CD14-positive monocyte (primary cell): ENCODE data around the gene CWC22. TPM values are rescaled to one million over a fixed set of nuclear protein-coding genes. Genes with fewer than 3 reads are reported as not detected.

ENCODE experiments used
- DNase-seq, 3 donors: peaks; one replicate each; pipeline ENCODE4 v3.0.0-alpha.2; 2011 to 2022
- H2AFZ ChIP-seq: 2 replicates; pipeline ENCODE4 v1.6.0; 2012; ENCODE audit warnings: mild to moderate bottlenecking, low read depth, low read length, inconsistent platforms; ENCODE audit not compliant: insufficient read depth, poor library complexity, severe bottlenecking
- H3K27ac ChIP-seq, 2 donors: 1 replicate in 1 of 2; 2 replicates in 1 of 2; pipeline ENCODE4 v1.5.1; 2012 to 2013; ENCODE audit warnings: low read length in 2 of 2, control low read depth in 1 of 2, inconsistent platforms in 1 of 2, low read depth in 1 of 2, mild to moderate bottlenecking in 1 of 2
- H3K27me3 ChIP-seq, 2 donors: one replicate each; pipeline versions ENCODE4 v1.6.0 to v1.6.1; 2011 to 2013; ENCODE audit warnings: low read length in 2 of 2; ENCODE audit not compliant: control insufficient read depth in 2 of 2, insufficient read depth in 2 of 2
- H3K36me3 ChIP-seq, 2 donors: replicated peaks in 1 of 2; 1 replicate in 1 of 2; 2 replicates in 1 of 2; pipeline versions ENCODE4 v1.5.1 to v1.6.1; 2012 to 2013; ENCODE audit warnings: low read length in 2 of 2, control low read depth in 1 of 2, inconsistent platforms in 1 of 2, mild to moderate bottlenecking in 1 of 2; ENCODE audit not compliant: insufficient read depth in 2 of 2, control insufficient read depth in 1 of 2
- H3K4me1 ChIP-seq, 2 donors: 1 replicate in 1 of 2; 2 replicates in 1 of 2; pipeline versions ENCODE4 v1.5.1 to v1.6.1; 2012 to 2013; ENCODE audit warnings: low read length in 2 of 2, control low read depth in 1 of 2, inconsistent platforms in 1 of 2, mild to moderate bottlenecking in 1 of 2, moderate library complexity in 1 of 2; ENCODE audit not compliant: insufficient read depth in 2 of 2, control insufficient read depth in 1 of 2
- H3K4me2 ChIP-seq: replicated peaks from 2 replicates; pipeline ENCODE3; 2012; ENCODE audit warnings: low read length, moderate library complexity, mild to moderate bottlenecking; ENCODE audit not compliant: poor library complexity, severe bottlenecking; ENCODE audit errors: extremely low read depth
- H3K4me3 ChIP-seq, 3 experiments: fragments of 200-600 bp in 1 of 3; sonication (generic) in 1 of 3; replicated peaks in 1 of 3; 1 replicate in 2 of 3; 2 replicates in 1 of 3; pipeline ENCODE4 v1.5.1; 2011 to 2013; ENCODE audit warnings: low read length in 3 of 3, mild to moderate bottlenecking in 3 of 3, control low read depth in 2 of 3, low read depth in 2 of 3, inconsistent platforms in 1 of 3, moderate library complexity in 1 of 3
- H3K79me2 ChIP-seq: 2 replicates; pipeline ENCODE4 v1.6.0; 2012; ENCODE audit warnings: mild to moderate bottlenecking, control low read depth, inconsistent platforms, low read length, moderate library complexity; ENCODE audit not compliant: insufficient read depth
- H3K9ac ChIP-seq: 2 replicates; pipeline ENCODE4 v1.6.0; 2017; ENCODE audit warnings: low read length, mild to moderate bottlenecking; ENCODE audit not compliant: insufficient read depth, poor library complexity, severe bottlenecking
- H3K9me3 ChIP-seq, 2 donors: replicated peaks in 1 of 2; 1 replicate in 1 of 2; 2 replicates in 1 of 2; pipeline versions ENCODE4 v1.5.1 to v1.6.1; 2012 to 2013; ENCODE audit warnings: low read length in 2 of 2, control low read depth in 1 of 2; ENCODE audit not compliant: control insufficient read depth in 1 of 2, insufficient read depth in 1 of 2
- H4K20me1 ChIP-seq: 2 replicates; pipeline ENCODE4 v1.6.0; 2012; ENCODE audit warnings: mild to moderate bottlenecking, low read length, control low read depth, moderate library complexity; ENCODE audit not compliant: insufficient read depth
- H3K27ac Mint-ChIP-seq, 7 donors: one replicate each; pipeline ENCODE4 v1.8.0; 2020; ENCODE audit warnings: mild to moderate bottlenecking in 7 of 7, mixed read lengths in 7 of 7, moderate library complexity in 6 of 7, inconsistent platforms in 2 of 7
- H3K27me3 Mint-ChIP-seq, 3 donors: one replicate each; pipeline ENCODE4 v1.8.0; 2021 to 2022; ENCODE audit warnings: low read depth in 3 of 3, mild to moderate bottlenecking in 3 of 3, mixed read lengths in 3 of 3, moderate library complexity in 3 of 3, inconsistent platforms in 1 of 3
- H3K36me3 Mint-ChIP-seq, 2 donors: one replicate each; pipeline ENCODE4 v1.8.0; 2020; ENCODE audit warnings: mixed read lengths in 2 of 2, inconsistent platforms in 1 of 2, mild to moderate bottlenecking in 1 of 2
- H3K4me1 Mint-ChIP-seq: one replicate; pipeline ENCODE4 v1.8.0; 2020; ENCODE audit warnings: mild to moderate bottlenecking, mixed read lengths
- H3K4me3 Mint-ChIP-seq, 2 donors: one replicate each; pipeline ENCODE4 v1.8.0; 2020; ENCODE audit warnings: mild to moderate bottlenecking in 2 of 2, mixed read lengths in 2 of 2, moderate library complexity in 1 of 2
- H3K9me3 Mint-ChIP-seq, 7 donors: one replicate each; pipeline ENCODE4 v1.8.0; 2020 to 2022; ENCODE audit warnings: mixed read lengths in 7 of 7, mild to moderate bottlenecking in 6 of 7, moderate library complexity in 6 of 7, inconsistent platforms in 2 of 7
- WGBS: methylation state at CpG from one replicate; pipeline ENCODE4 v1.1.5; 2013; ENCODE audit warnings: missing lambda C conversion rate; ENCODE audit not compliant: insufficient coverage; 5-methylcytosine and 5-hydroxymethylcytosine counted together
- intact Hi-C, 2 donors: fragments of 100-400 bp; cut with micrococcal nuclease; formaldehyde crosslinking; loops; one replicate each; pipeline versions ENCODE4 v1.15.0 to v1.15.1; 2023
- polyA plus RNA-seq, 3 donors: library from polyadenylated mRNA; depleted of rRNA in 1 of 3; unstranded in 2 of 3; stranded (reverse) in 1 of 3; fragments of 300-500 nt in 2 of 3; fragments of >200 nt in 1 of 3; fragmentation: Illumina TruSeq in 2 of 3; gene quantifications; 1 replicate in 2 of 3; 2 replicates in 1 of 3; pipeline ENCODE4 v1.2.3, GENCODE V29; 2012 to 2021
- TF ChIP-seq, protein P1 (sequence below): fragments of 200-600 bp; IDR thresholded peaks from one replicate; pipeline ENCODE4 v1.8.0; 2022; ENCODE audit warnings: antibody characterized with exemption, mild to moderate bottlenecking

The CWC22 gene
- polyA plus RNA-seq, 3 donors, result 4.4 to 14.9 (median 9.5) TPM

- Histone ChIP-seq H3K4me3 (no peak overlapping the region), H3K4me1 (no peaks in the 10 kb centered on the region), H3K27me3 (no peaks in the 10 kb centered on the region), H3K79me2 (no peaks in the 10 kb centered on the region), H3K27ac (no peak overlapping the region), H4K20me1 (no peaks in the 10 kb centered on the region), H3K9me3 (no peaks in the 10 kb centered on the region), H3K4me2 (no peak overlapping the region), H3K9ac (no peak overlapping the region), H2AFZ (no peak overlapping the region), H3K36me3 (peaks cover 55 to 76% of the 10 kb centered on the region in 2 donors)
- Mint-ChIP-seq H3K4me3 (no peak overlapping the region), H3K36me3 (peaks cover 57 to 72% of the 10 kb centered on the region in 2 donors), H3K27me3 (no peaks in the 10 kb centered on the region), H3K4me1 (peaks cover 5% of the 10 kb centered on the region), H3K9me3 (no peaks in the 10 kb centered on the region), H3K27ac (no peak overlapping the region)
- intact Hi-C loops, result no loop called here
- TF ChIP-seq, protein P1, sequence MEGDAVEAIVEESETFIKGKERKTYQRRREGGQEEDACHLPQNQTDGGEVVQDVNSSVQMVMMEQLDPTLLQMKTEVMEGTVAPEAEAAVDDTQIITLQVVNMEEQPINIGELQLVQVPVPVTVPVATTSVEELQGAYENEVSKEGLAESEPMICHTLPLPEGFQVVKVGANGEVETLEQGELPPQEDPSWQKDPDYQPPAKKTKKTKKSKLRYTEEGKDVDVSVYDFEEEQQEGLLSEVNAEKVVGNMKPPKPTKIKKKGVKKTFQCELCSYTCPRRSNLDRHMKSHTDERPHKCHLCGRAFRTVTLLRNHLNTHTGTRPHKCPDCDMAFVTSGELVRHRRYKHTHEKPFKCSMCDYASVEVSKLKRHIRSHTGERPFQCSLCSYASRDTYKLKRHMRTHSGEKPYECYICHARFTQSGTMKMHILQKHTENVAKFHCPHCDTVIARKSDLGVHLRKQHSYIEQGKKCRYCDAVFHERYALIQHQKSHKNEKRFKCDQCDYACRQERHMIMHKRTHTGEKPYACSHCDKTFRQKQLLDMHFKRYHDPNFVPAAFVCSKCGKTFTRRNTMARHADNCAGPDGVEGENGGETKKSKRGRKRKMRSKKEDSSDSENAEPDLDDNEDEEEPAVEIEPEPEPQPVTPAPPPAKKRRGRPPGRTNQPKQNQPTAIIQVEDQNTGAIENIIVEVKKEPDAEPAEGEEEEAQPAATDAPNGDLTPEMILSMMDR, result no peak
- WGBS, result no CpG with 5 or more reads among the region's 4 CpGs
- no peak for DNase-seq
Measured at GRCh38 chr2:179946346-179946745, 60.8 kb downstream of the CWC22 start.

- TF ChIP-seq, protein P1, result no peak
- H3K36me3 Mint-ChIP-seq, result peaks cover 9 to 12% of the 10 kb centered on the region in 2 donors
- H3K9me3 Mint-ChIP-seq, result no peaks in the 10 kb centered on the region
- H4K20me1 ChIP-seq, result no peaks in the 10 kb centered on the region
- 98% methylated on average over 4 of the region's 5 CpGs for WGBS
- no peak overlapping the region for H2AFZ ChIP-seq
- H3K79me2 ChIP-seq, result no peaks in the 10 kb centered on the region
- H3K27me3 Mint-ChIP-seq, result no peaks in the 10 kb centered on the region
- H3K27ac ChIP-seq, result no peak overlapping the region
- H3K4me2 ChIP-seq, result no peak overlapping the region
- intact Hi-C loops, result no loop called here
- no peaks in the 10 kb centered on the region for H3K4me1 Mint-ChIP-seq
- H3K27ac Mint-ChIP-seq, result no peak overlapping the region
- H3K9ac ChIP-seq, result no peak overlapping the region
- H3K4me3 ChIP-seq, result no peak overlapping the region
- no peaks in the 10 kb centered on the region for H3K9me3 ChIP-seq
- no peaks in the 10 kb centered on the region for H3K4me1 ChIP-seq
- no peak overlapping the region for H3K4me3 Mint-ChIP-seq
- no peaks in the 10 kb centered on the region for H3K27me3 ChIP-seq
- peaks cover 5 to 7% of the 10 kb centered on the region in 2 donors for H3K36me3 ChIP-seq
- no peak for DNase-seq
Measured at GRCh38 chr2:179939259-179939658, 67.8 kb downstream of the CWC22 start.
